Naive thymus-derived CD4-positive, alpha-beta T cell (primary cell): ENCODE results near the gene TDRD10. TPM values are rescaled to one million over a fixed set of nuclear protein-coding genes. Genes with fewer than 3 reads are reported as not detected.
A peak's percentile ranks its signal among the peaks of the same experiment; 100 is the strongest.

Experiments used
- ATAC-seq: fragments of 150-1000 bp; cut with Tn5 transposase; 2 replicates; pipeline ENCODE4 v1.10.0; 2021; ENCODE audit warnings: mild to moderate bottlenecking, moderate library complexity
- CTCF ChIA-PET: fragments of 350-600 bp; sonication (Branson Sonifier 250); formaldehyde crosslinking; loops from one replicate; lab custom pipeline; 2021; ENCODE audit warnings: antibody characterized with exemption; lab: Charles Lee
- POLR2A ChIA-PET: fragments of 350-600 bp; sonication (Branson Sonifier 250); formaldehyde crosslinking; loops from one replicate; lab custom pipeline; 2021; ENCODE audit warnings: antibody characterized with exemption, inconsistent platforms; lab: Charles Lee
- DNase-seq, 9 donors: peaks; one replicate each; pipeline versions ENCODE4 v3.0.0 to v3.0.0-alpha.2; 2020 to 2022; ENCODE audit warnings: mixed read lengths in 1 of 9
- H3K27ac ChIP-seq: one replicate; pipeline ENCODE4 v1.7.0; 2013; ENCODE audit warnings: mild to moderate bottlenecking, low read depth, low read length, moderate library complexity
- H3K27me3 ChIP-seq, 2 donors: one replicate each; pipeline ENCODE4 v1.7.0; 2013; ENCODE audit warnings: low read length in 2 of 2, mild to moderate bottlenecking in 2 of 2, moderate library complexity in 2 of 2; ENCODE audit not compliant: control insufficient read depth in 2 of 2, insufficient read depth in 2 of 2
- H3K36me3 ChIP-seq, 3 experiments: 1 replicate in 2 of 3; 2 replicates in 1 of 3; pipeline ENCODE4 v1.7.0; 2013; ENCODE audit warnings: low read length in 3 of 3, mild to moderate bottlenecking in 3 of 3, moderate library complexity in 1 of 3; ENCODE audit not compliant: insufficient read depth in 3 of 3, control insufficient read depth in 2 of 3
- H3K4me1 ChIP-seq, 2 donors: one replicate each; pipeline ENCODE4 v1.7.0; 2013; ENCODE audit warnings: low read length in 2 of 2, mild to moderate bottlenecking in 2 of 2, moderate library complexity in 1 of 2; ENCODE audit not compliant: control insufficient read depth in 2 of 2, insufficient read depth in 2 of 2
- H3K4me3 ChIP-seq: 2 replicates; pipeline ENCODE4 v1.7.0; 2013; ENCODE audit warnings: mild to moderate bottlenecking, low read length
- H3K9me3 ChIP-seq, 3 experiments: 1 replicate in 2 of 3; 2 replicates in 1 of 3; pipeline ENCODE4 v1.7.0; 2013; ENCODE audit warnings: low read length in 3 of 3; ENCODE audit not compliant: control insufficient read depth in 2 of 3
- H3K27ac Mint-ChIP-seq, 9 donors: one replicate each; pipeline ENCODE4 v1.8.0; 2020 to 2022; ENCODE audit warnings: mixed read lengths in 9 of 9, mild to moderate bottlenecking in 8 of 9, moderate library complexity in 5 of 9, inconsistent platforms in 2 of 9
- H3K27me3 Mint-ChIP-seq, 5 donors: one replicate each; pipeline ENCODE4 v1.8.0; 2021 to 2022; ENCODE audit warnings: mixed read lengths in 5 of 5, mild to moderate bottlenecking in 1 of 5
- H3K36me3 Mint-ChIP-seq, 5 donors: one replicate each; pipeline ENCODE4 v1.8.0; 2020 to 2022; ENCODE audit warnings: mixed read lengths in 5 of 5, mild to moderate bottlenecking in 3 of 5, inconsistent platforms in 1 of 5
- H3K4me1 Mint-ChIP-seq, 7 donors: one replicate each; pipeline ENCODE4 v1.8.0; 2020 to 2022; ENCODE audit warnings: mixed read lengths in 7 of 7, mild to moderate bottlenecking in 3 of 7, inconsistent platforms in 1 of 7
- H3K4me3 Mint-ChIP-seq, 10 donors: one replicate each; pipeline ENCODE4 v1.8.0; 2020 to 2022; ENCODE audit warnings: mild to moderate bottlenecking in 10 of 10, mixed read lengths in 10 of 10, moderate library complexity in 6 of 10, inconsistent platforms in 2 of 10
- H3K9me3 Mint-ChIP-seq, 11 donors: one replicate each; pipeline ENCODE4 v1.8.0; 2020 to 2022; ENCODE audit warnings: mixed read lengths in 11 of 11, mild to moderate bottlenecking in 4 of 11, inconsistent platforms in 1 of 11, moderate library complexity in 1 of 11
- intact Hi-C, 2 donors: fragments of 100-400 bp; cut with micrococcal nuclease; formaldehyde crosslinking; loops; one replicate each; pipeline ENCODE4 v1.15.1; 2023
- polyA plus RNA-seq, 2 donors: library from polyadenylated mRNA; unstranded; fragments of 300-500 nt; fragmentation: Illumina TruSeq; gene quantifications; one replicate each; pipeline ENCODE4 v1.2.3, GENCODE V29; 2021
- total RNA-seq, 6 experiments: library from RNA in 5 of 6; stranded (reverse) in 5 of 6; gene quantifications; 1 replicate in 5 of 6; 2 replicates in 1 of 6; pipeline ENCODE4 v1.2.3 and lab custom pipeline; 2021 to 2026

Gene TDRD10
- total and polyA plus RNA-seq, 7 experiments from 2014 or later = 0.29 TPM; not detected in 6

DNA sequence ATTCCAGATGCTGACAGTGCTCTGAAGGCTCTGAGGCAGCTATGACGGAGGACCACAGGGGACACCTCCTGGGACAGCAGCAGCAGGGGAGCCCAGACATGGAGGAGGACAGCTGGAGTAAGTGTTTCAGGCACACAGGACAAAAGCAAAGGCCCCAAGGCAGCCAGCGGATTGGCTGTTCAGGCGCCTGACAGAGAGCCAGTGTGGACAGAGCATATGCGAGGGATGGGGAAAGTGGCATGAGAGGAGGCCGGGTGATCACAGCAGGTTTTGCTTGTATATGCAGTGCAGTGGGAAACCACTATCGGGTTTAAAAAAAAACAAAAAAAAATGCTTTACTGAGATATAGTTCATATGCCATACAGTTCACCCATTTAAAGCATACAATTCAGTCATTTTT is 84.6 kb downstream of the TDRD10 start:
- intact Hi-C loops = no loop called here
- H3K4me3 Mint-ChIP-seq = no peak overlapping the region
- Histone ChIP-seq H3K9me3 (no peaks in the 10 kb centered on the region), H3K4me1 (no peaks in the 10 kb centered on the region), H3K27ac (no peak overlapping the region), H3K27me3 (no peaks in the 10 kb centered on the region), H3K36me3 (peaks cover 62 to 100% (median 92%) of the 10 kb centered on the region in 3 experiments), H3K4me3 (no peak overlapping the region)
- H3K9me3 Mint-ChIP-seq = no peaks in the 10 kb centered on the region
- H3K4me1 Mint-ChIP-seq = peaks cover 0 to 13% (median 0%) of the 10 kb centered on the region in 7 donors
- ChIA-PET POLR2A (no interaction called here), CTCF (no interaction called here)
- H3K27ac Mint-ChIP-seq = peak overlapping the region in 1 of 9 donors; percentile 52
- DNase-seq (no peak), ATAC-seq (no peak)
- H3K27me3 Mint-ChIP-seq = no peaks in the 10 kb centered on the region
- peaks cover 26 to 75% (median 52%) of the 10 kb centered on the region in 5 donors for H3K36me3 Mint-ChIP-seq

DNA sequence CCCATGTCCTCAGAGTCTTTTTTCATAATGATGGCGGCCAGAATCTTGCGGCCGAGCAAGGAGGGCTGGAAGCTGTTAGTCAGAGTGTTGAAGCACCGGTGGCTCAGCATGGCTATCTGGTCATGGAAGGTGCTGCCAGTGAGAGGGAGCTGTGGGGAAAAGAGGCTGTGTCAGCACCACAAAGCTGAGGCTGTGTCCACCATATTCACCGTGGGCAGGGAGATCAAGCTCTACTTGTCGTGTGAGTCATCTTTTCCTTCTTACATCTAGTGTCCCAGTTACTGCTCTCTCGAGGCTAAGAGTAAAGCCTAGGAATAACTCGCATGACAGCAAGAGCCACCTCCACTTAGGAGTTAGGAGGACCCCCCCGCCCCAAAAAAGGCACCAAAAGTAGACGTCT is 87.8 kb downstream of the TDRD10 start:
- no peak for ATAC-seq
- intact Hi-C loops = no loop called here
- Histone ChIP-seq H3K27me3 (no peaks in the 10 kb centered on the region), H3K4me3 (no peak overlapping the region), H3K9me3 (no peaks in the 10 kb centered on the region), H3K36me3 (peaks cover 48 to 100% (median 89%) of the 10 kb centered on the region in 3 experiments), H3K27ac (no peak overlapping the region), H3K4me1 (no peaks in the 10 kb centered on the region)
- Mint-ChIP-seq H3K4me3 (no peak overlapping the region), H3K27ac (peak overlapping the region in 2 of 9 donors; percentile 43 to 58), H3K9me3 (peaks cover 0 to 2% (median 0%) of the 10 kb centered on the region in 11 donors), H3K4me1 (peaks cover 0 to 10% (median 3%) of the 10 kb centered on the region in 7 donors), H3K27me3 (no peaks in the 10 kb centered on the region), H3K36me3 (peaks cover 28 to 78% (median 53%) of the 10 kb centered on the region in 5 donors)
- CTCF ChIA-PET = interaction anchor here (0.7 kb wide), 1 partner anchor 252 kb away, joined by 3 read pairs; no protein-coding TSS in a partner anchor
- DNase-seq = no peak
- POLR2A ChIA-PET = interaction anchor here (0.7 kb wide), 2 partner anchors 414 to 518 kb away, joined by 3 read pairs; no protein-coding TSS in a partner anchor

DNA sequence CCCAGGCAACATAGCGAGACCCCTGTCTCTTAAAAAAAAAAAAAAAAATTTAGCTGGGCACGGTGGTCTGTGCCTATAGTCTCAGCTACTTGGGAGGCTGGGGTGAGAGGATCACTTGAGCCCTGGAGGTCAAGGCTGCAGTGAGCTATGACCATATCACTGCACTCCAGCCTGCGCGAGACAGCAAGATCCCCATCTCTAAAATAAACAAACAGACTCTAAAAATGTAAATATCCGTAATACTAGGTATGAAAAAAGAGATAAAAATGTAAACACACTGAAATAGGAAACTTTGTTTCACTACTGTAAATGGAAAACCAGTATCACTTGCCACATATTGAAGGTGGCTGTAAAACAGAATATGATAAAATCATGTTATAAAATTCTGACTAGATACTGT is 88.7 kb downstream of the TDRD10 start:
- no peak overlapping the region for H3K27ac ChIP-seq
- Mint-ChIP-seq H3K27me3 (no peaks in the 10 kb centered on the region), H3K4me1 (peaks cover 0 to 10% (median 1%) of the 10 kb centered on the region in 7 donors), H3K36me3 (peaks cover 29 to 72% (median 43%) of the 10 kb centered on the region in 5 donors), H3K4me3 (no peak overlapping the region), H3K27ac (peak overlapping the region in 1 of 9 donors; percentile 59), H3K9me3 (peaks cover 0 to 2% (median 0%) of the 10 kb centered on the region in 11 donors)
- CTCF ChIA-PET = no interaction called here
- DNase-seq = no peak
- no peaks in the 10 kb centered on the region for H3K27me3 ChIP-seq
- H3K4me3 ChIP-seq = no peak overlapping the region
- ATAC-seq = no peak
- intact Hi-C loops = no loop called here
- POLR2A ChIA-PET = interaction anchor here (0.6 kb wide), 1 partner anchor 374 kb away, joined by 3 read pairs; no protein-coding TSS in a partner anchor
- H3K36me3 ChIP-seq = peaks cover 40 to 98% (median 79%) of the 10 kb centered on the region in 3 experiments
- H3K9me3 ChIP-seq = no peaks in the 10 kb centered on the region
- H3K4me1 ChIP-seq = no peaks in the 10 kb centered on the region

DNA sequence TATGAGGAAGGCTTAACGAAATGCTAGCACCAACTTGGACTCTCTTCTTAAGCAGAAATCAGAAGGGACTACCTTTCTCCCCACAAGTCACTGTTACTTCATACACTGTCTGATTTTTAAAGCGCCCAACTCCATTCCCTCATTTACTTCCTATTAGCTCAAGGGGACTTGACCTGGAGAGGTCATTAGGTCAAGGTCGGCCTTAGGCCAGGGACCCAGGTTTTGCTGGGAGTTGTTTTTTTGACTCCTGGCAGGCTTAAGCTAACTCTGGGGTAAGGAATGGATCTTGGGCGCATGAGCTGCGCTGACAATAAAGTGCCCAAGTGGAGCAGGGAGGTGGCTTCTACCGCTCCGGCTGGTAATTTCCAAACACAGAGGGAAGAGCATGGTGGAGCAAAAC is 89.2 kb downstream of the TDRD10 start:
- Histone ChIP-seq H3K9me3 (no peaks in the 10 kb centered on the region), H3K4me3 (no peak overlapping the region), H3K27ac (no peak overlapping the region), H3K27me3 (no peaks in the 10 kb centered on the region), H3K36me3 (peaks cover 36 to 98% (median 75%) of the 10 kb centered on the region in 3 experiments), H3K4me1 (no peaks in the 10 kb centered on the region)
- H3K27me3 Mint-ChIP-seq = no peaks in the 10 kb centered on the region
- no peak overlapping the region for H3K4me3 Mint-ChIP-seq
- no peak for ATAC-seq
- peaks cover 0 to 2% (median 0%) of the 10 kb centered on the region in 11 donors for H3K9me3 Mint-ChIP-seq
- ChIA-PET POLR2A (interaction anchor here (0.8 kb wide), 1 partner anchor 35 kb away, joined by 4 read pairs; no protein-coding TSS in a partner anchor), CTCF (no interaction called here)
- H3K36me3 Mint-ChIP-seq = peaks cover 29 to 68% (median 39%) of the 10 kb centered on the region in 5 donors
- H3K27ac Mint-ChIP-seq = peak overlapping the region in 2 of 9 donors; percentile 33 to 48
- intact Hi-C loops = no loop called here
- DNase-seq = no peak
- H3K4me1 Mint-ChIP-seq = peaks cover 0 to 10% (median 1%) of the 10 kb centered on the region in 7 donors

DNA sequence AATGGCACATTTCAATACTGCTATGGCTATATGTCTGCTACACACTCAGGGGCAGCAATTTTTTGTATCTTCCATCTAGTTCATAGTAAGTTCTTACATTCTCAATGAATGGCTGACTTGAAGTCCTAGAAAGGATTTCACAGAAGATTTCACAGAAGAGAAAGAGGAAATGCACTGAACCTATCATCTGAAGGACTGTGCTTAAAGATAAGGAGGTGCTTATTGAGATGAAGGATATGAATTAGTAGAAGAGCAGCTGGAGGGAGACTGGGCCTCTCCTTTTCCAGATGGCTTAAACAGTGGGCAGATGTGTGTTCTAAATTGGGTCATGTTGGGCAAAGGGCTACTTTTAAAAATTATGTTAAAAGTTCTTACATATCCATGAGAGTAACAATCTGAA is 91.4 kb downstream of the TDRD10 start:
- ATAC-seq = no peak
- Histone ChIP-seq H3K9me3 (no peaks in the 10 kb centered on the region), H3K27me3 (no peaks in the 10 kb centered on the region), H3K27ac (no peak overlapping the region), H3K4me3 (no peak overlapping the region), H3K36me3 (peaks cover 24 to 98% (median 75%) of the 10 kb centered on the region in 3 experiments), H3K4me1 (no peaks in the 10 kb centered on the region)
- ChIA-PET POLR2A (interaction anchor here (0.7 to 1.4 kb wide), 2 partner anchors 13 to 33 kb away, joined by 3 read pairs; no protein-coding TSS in a partner anchor), CTCF (interaction anchor here (0.9 kb wide), 1 partner anchor 73 kb away, joined by 3 read pairs; no protein-coding TSS in a partner anchor)
- intact Hi-C loops = no loop called here
- Mint-ChIP-seq H3K9me3 (peaks cover 0 to 2% (median 0%) of the 10 kb centered on the region in 11 donors), H3K27ac (peak overlapping the region in 2 of 9 donors; percentile 27 to 74), H3K4me3 (no peak overlapping the region), H3K36me3 (peaks cover 24 to 64% (median 38%) of the 10 kb centered on the region in 5 donors), H3K27me3 (no peaks in the 10 kb centered on the region), H3K4me1 (peaks cover 0 to 16% (median 5%) of the 10 kb centered on the region in 7 donors)
- no peak for DNase-seq

DNA sequence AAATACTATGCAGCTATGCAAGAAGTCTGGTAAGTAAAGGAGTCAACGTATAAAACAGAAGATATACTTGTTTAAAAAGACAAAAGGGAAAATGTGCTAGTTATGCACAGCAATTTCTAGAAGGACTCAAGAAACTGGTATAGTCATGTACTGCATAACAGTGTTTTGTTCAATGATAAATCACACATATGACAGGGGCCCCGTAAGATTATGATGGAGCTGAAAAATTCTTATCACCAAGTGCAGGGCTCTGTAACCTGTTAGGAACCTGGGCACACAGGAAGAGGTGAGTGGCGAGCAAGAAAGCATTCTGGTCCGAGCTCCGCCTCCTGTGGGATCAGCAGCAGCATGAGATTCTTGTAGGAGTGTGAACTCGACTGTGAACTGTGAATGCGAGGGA is 92.8 kb downstream of the TDRD10 start:
- Mint-ChIP-seq H3K4me1 (peaks cover 6 to 28% (median 11%) of the 10 kb centered on the region in 7 donors), H3K27ac (peak overlapping the region in 1 of 9 donors; percentile 38), H3K9me3 (peaks cover 0 to 2% (median 0%) of the 10 kb centered on the region in 11 donors), H3K4me3 (no peak overlapping the region), H3K36me3 (peaks cover 15 to 56% (median 32%) of the 10 kb centered on the region in 5 donors), H3K27me3 (no peaks in the 10 kb centered on the region)
- intact Hi-C loops = no loop called here
- H3K27me3 ChIP-seq = no peaks in the 10 kb centered on the region
- ChIA-PET POLR2A (interaction anchor here (0.7 to 1.4 kb wide), 4 partner anchors 10 to 33 kb away, joined by 3 to 5 read pairs (median 4); no protein-coding TSS in a partner anchor), CTCF (interaction anchor here (0.9 kb wide), 1 partner anchor 114 kb away, joined by 3 read pairs; no protein-coding TSS in a partner anchor)
- peaks cover 4 to 5% of the 10 kb centered on the region in 2 donors for H3K4me1 ChIP-seq
- H3K27ac ChIP-seq = peak overlapping the region; percentile 19
- H3K9me3 ChIP-seq = no peaks in the 10 kb centered on the region
- ATAC-seq (no peak), DNase-seq (no peak)
- no peak overlapping the region for H3K4me3 ChIP-seq
- peaks cover 22 to 98% (median 61%) of the 10 kb centered on the region in 3 experiments for H3K36me3 ChIP-seq
